AG04450 (cell line): ENCODE data around the gene ANP32A. TPM values are rescaled to one million over a fixed set of nuclear protein-coding genes. Genes with fewer than 3 reads are reported as not detected.
"Not testable (repeated sequence)": the region's sequence is repeated elsewhere in the genome, so short reads cannot be mapped to it uniquely, and the experiment has no call there.

ENCODE experiments used
- CTCF ChIA-PET: fragments of 300-600, 350-600 bp; formaldehyde crosslinking; extraction: SDS; loops from one replicate; lab custom pipeline; 2022; ENCODE audit warnings: antibody characterized with exemption, inconsistent platforms; lab: Charles Lee
- POLR2A ChIA-PET: fragments of 350-600 bp; formaldehyde crosslinking; extraction: SDS; loops from one replicate; lab custom pipeline; 2021; ENCODE audit warnings: antibody characterized with exemption, inconsistent platforms; lab: Yijun Ruan, JAX
- DNase-seq: peaks from one replicate; pipeline ENCODE4 v3.0.0-alpha.2; 2011; ENCODE audit warnings: low read depth, low spot score
- H3K27ac ChIP-seq: one replicate; pipeline ENCODE4 v1.5.1; 2012; ENCODE audit warnings: low read depth, low read length, control low read depth
- H3K27me3 ChIP-seq: one replicate; pipeline ENCODE4 v1.6.0; 2012; ENCODE audit warnings: low read length; ENCODE audit not compliant: control insufficient read depth, insufficient read depth
- H3K4me3 ChIP-seq: 2 replicates; pipeline ENCODE4 v1.5.1; 2011; ENCODE audit warnings: mild to moderate bottlenecking, low read depth, low read length, control low read depth
- H3K9me3 ChIP-seq: 2 replicates; pipeline ENCODE4 v1.5.1; 2012; ENCODE audit warnings: low read length; ENCODE audit not compliant: control insufficient read depth, insufficient read depth
- polyA plus RNA-seq: library from polyadenylated mRNA; depleted of rRNA; stranded (reverse); fragments of >200 nt; gene quantifications from 2 replicates; pipeline ENCODE4 v1.2.3, GENCODE V29; 2011
- TF ChIP-seq, protein P1 (sequence below): IDR thresholded peaks from 2 replicates; pipeline ENCODE4 v1.5.1; 2011; ENCODE audit warnings: low read depth, low read length, control low read depth, inconsistent platforms

ANP32A gene
- polyA plus RNA-seq, 1 experiment = 69.4 TPM

GRCh38 chr15:68764090-68764489, 56.6 kb downstream of the ANP32A start:
- H3K27me3 ChIP-seq = peaks cover 10% of the 10 kb centered on the region
- no peak overlapping the region for H3K4me3 ChIP-seq
- no peak for DNase-seq
- H3K9me3 ChIP-seq = no peaks in the 10 kb centered on the region
- H3K27ac ChIP-seq = no peak overlapping the region
- ChIA-PET POLR2A (no interaction called here), CTCF (interaction anchor here (1.0 kb wide), 1 partner anchor 112 kb away, joined by 5 read pairs; no protein-coding TSS in a partner anchor)
- TF ChIP-seq, protein P1, sequence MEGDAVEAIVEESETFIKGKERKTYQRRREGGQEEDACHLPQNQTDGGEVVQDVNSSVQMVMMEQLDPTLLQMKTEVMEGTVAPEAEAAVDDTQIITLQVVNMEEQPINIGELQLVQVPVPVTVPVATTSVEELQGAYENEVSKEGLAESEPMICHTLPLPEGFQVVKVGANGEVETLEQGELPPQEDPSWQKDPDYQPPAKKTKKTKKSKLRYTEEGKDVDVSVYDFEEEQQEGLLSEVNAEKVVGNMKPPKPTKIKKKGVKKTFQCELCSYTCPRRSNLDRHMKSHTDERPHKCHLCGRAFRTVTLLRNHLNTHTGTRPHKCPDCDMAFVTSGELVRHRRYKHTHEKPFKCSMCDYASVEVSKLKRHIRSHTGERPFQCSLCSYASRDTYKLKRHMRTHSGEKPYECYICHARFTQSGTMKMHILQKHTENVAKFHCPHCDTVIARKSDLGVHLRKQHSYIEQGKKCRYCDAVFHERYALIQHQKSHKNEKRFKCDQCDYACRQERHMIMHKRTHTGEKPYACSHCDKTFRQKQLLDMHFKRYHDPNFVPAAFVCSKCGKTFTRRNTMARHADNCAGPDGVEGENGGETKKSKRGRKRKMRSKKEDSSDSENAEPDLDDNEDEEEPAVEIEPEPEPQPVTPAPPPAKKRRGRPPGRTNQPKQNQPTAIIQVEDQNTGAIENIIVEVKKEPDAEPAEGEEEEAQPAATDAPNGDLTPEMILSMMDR = no peak

DNA sequence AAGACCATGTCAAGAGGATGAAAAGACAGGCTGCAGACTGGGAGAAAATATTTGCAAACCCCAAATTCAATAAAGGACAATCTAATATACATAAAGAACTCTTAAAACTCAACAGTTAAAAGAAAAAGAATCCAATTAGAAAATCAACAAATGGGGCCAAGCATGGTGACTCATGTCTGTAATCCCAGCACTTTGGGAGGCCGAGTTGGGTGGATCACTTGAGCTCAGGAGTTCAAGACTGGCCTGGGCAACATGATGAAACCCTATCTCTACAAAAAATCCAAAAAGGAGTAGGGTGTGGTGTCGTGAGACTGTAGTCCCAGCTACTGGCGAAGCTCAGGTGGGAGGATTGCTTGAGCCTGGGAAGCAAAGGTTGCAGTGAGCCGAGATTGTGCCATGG, 57.6 kb downstream of the ANP32A start:
- no peak overlapping the region for H3K4me3 ChIP-seq
- no peak for DNase-seq
- H3K27me3 ChIP-seq = peaks cover 10% of the 10 kb centered on the region
- no peak overlapping the region for H3K27ac ChIP-seq
- no peaks in the 10 kb centered on the region for H3K9me3 ChIP-seq
- TF ChIP-seq, protein P1 = no peak
- CTCF ChIA-PET = interaction anchor here (1.0 kb wide), 1 partner anchor 113 kb away, joined by 5 read pairs; no protein-coding TSS in a partner anchor
- POLR2A ChIA-PET = no interaction called here

DNA sequence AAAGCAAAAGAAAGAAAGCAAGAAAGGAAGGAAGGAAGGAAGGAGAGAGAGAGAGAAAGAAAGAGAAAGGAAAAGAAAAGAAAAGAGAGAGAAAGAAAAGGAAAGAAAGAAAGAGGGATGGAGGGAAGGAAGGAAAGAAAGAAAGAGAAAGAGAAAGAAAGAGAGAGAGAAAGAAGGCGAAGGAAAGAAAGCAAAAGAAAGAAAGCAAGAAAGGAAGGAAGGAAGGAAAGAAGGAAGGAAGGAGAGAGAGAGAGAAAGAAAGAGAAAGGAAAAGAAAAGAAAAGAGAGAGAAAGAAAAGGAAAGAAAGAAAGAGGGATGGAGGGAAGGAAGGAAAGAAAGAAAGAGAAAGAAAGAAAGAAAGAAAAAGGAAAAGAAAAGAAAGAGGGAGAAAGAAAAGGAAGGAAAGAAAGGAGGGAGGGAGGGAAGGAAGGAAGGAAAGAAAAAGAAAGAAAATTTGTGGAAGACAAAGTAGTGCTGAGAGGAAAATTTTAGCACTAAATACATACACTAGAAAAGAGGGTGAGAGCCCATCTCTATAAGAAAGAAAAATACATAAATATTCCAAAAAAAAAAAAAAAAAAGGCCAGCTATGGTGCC, 60.6 kb downstream of the ANP32A start:
- H3K4me3 ChIP-seq, H3K27ac ChIP-seq, H3K9me3 ChIP-seq, POLR2A ChIA-PET, DNase-seq: not testable (repeated sequence)
- CTCF ChIA-PET = interaction anchor here (0.6 to 0.7 kb wide), 2 partner anchors 115 to 165 kb away, joined by 3 read pairs; no protein-coding TSS in a partner anchor
- peaks cover 16% of the 10 kb centered on the region for H3K27me3 ChIP-seq

GRCh38 chr15:68755731-68756130, 65.0 kb downstream of the ANP32A start:
- TF ChIP-seq, protein P1 = no peak
- DNase-seq = no peak
- peaks cover 8% of the 10 kb centered on the region for H3K27me3 ChIP-seq
- no peak overlapping the region for H3K27ac ChIP-seq
- CTCF ChIA-PET = no interaction called here
- H3K4me3 ChIP-seq = no peak overlapping the region
- no peaks in the 10 kb centered on the region for H3K9me3 ChIP-seq
- POLR2A ChIA-PET = interaction anchor here (1.0 kb wide), 1 partner anchor 15 kb away, joined by 3 read pairs; no protein-coding TSS in a partner anchor

- no peak for DNase-seq
- H3K4me3 ChIP-seq = no peak overlapping the region
- TF ChIP-seq, protein P1 = no peak
- no peaks in the 10 kb centered on the region for H3K9me3 ChIP-seq
- ChIA-PET CTCF (no interaction called here), POLR2A (no interaction called here)
- peaks cover 12% of the 10 kb centered on the region for H3K27me3 ChIP-seq
- H3K27ac ChIP-seq = no peak overlapping the region
Measured at GRCh38 chr15:68751622-68752021, 69.1 kb downstream of the ANP32A start.
